SK-N-MC (cell line): ENCODE results near the gene ZFYVE28.

Source experiments
- DNase-seq: peaks from one replicate; pipeline ENCODE4 v3.0.0-alpha.2; 2011; ENCODE audit warnings: low read depth, low spot score
- H3K27ac ChIP-seq: fragments of 200-600 bp; sonication (generic); 2 replicates; pipeline ENCODE4 v1.5.1; 2016; ENCODE audit warnings: mixed run types
- H3K36me3 ChIP-seq: fragments of 200-600 bp; sonication (generic); 2 replicates; pipeline ENCODE4 v1.6.1; 2017; ENCODE audit warnings: antibody characterized with exemption, low read length, mixed read lengths; ENCODE audit not compliant: insufficient read depth
- H3K4me3 ChIP-seq: fragments of 200-600 bp; sonication (generic); 2 replicates; pipeline ENCODE4 v1.5.1; 2016
- H3K9ac ChIP-seq: fragments of 200-600 bp; sonication (generic); 2 replicates; pipeline ENCODE4 v1.8.0; 2017; ENCODE audit warnings: mixed run types, mixed read lengths; ENCODE audit not compliant: insufficient read length
- H3K9me3 ChIP-seq: fragments of 200-600 bp; sonication (generic); 2 replicates; pipeline ENCODE4 v1.6.1; 2017; ENCODE audit warnings: low read depth, mild to moderate bottlenecking, antibody characterized with exemption, low read length, moderate library complexity, mixed read lengths
- EZH2 ChIP-seq: fragments of 200-600 bp; sonication (generic); IDR thresholded peaks from one replicate; pipeline ENCODE4 v1.6.1; 2017; ENCODE audit warnings: antibody characterized with exemption
- FOXP2 ChIP-seq: optimal IDR thresholded peaks from 2 replicates; pipeline ENCODE3; 2011; ENCODE audit warnings: mild to moderate bottlenecking, moderate library complexity; ENCODE audit not compliant: insufficient read depth; ENCODE audit errors: extremely low read length, control extremely low read depth
- POLR2AphosphoS5 ChIP-seq: IDR thresholded peaks from 2 replicates; pipeline ENCODE4 v1.6.1; 2012; ENCODE audit warnings: mild to moderate bottlenecking, low read depth, low read length, borderline replicate concordance

The ZFYVE28 gene

GRCh38 chr4:2301225-2301642 lies 117.2 kb downstream of the ZFYVE28 start:
- H3K4me3 ChIP-seq, result no peak overlapping the region
- H3K9ac ChIP-seq, result no peak overlapping the region
- TF ChIP-seq EZH2 (no peak), FOXP2 (no peak), POLR2AphosphoS5 (no peak)
- H3K9me3 ChIP-seq, result no peaks in the 10 kb centered on the region
- DNase-seq, result no peak
- H3K27ac ChIP-seq, result no peak overlapping the region
- H3K36me3 ChIP-seq, result no peaks in the 10 kb centered on the region

- TF ChIP-seq EZH2, result no peak
- TF ChIP-seq FOXP2, result no peak
- no peak for TF ChIP-seq POLR2AphosphoS5
- no peaks in the 10 kb centered on the region for H3K9me3 ChIP-seq
- DNase-seq, result no peak
These were observed 117.8 kb downstream of the ZFYVE28 start for GRCh38 chr4:2300431-2301224.

GRCh38 chr4:2299794-2300193 lies 118.7 kb downstream of the ZFYVE28 start:
- TF ChIP-seq EZH2 (no peak), FOXP2 (no peak), POLR2AphosphoS5 (no peak)
- Histone ChIP-seq H3K9ac (no peak overlapping the region), H3K27ac (no peak overlapping the region), H3K36me3 (no peaks in the 10 kb centered on the region), H3K9me3 (no peaks in the 10 kb centered on the region), H3K4me3 (no peak overlapping the region)
- DNase-seq, result no peak

More at GRCh38 chr4:2300431-2301224, 117.8 kb downstream of the ZFYVE28 start:
- H3K9ac ChIP-seq, result no peak overlapping the region
- no peaks in the 10 kb centered on the region for H3K36me3 ChIP-seq
- no peak overlapping the region for H3K27ac ChIP-seq
- no peak overlapping the region for H3K4me3 ChIP-seq

GRCh38 chr4:2298532-2298991 lies 119.9 kb downstream of the ZFYVE28 start:
- no peak overlapping the region for H3K27ac ChIP-seq
- H3K4me3 ChIP-seq, result no peak overlapping the region
- TF ChIP-seq EZH2, result no peak
- TF ChIP-seq FOXP2, result no peak
- TF ChIP-seq POLR2AphosphoS5, result no peak
- no peak overlapping the region for H3K9ac ChIP-seq
- no peaks in the 10 kb centered on the region for H3K9me3 ChIP-seq
- no peaks in the 10 kb centered on the region for H3K36me3 ChIP-seq
- DNase-seq, result no peak

GRCh38 chr4:2297606-2298531 lies 120.6 kb downstream of the ZFYVE28 start:
- H3K9me3 ChIP-seq, result no peaks in the 10 kb centered on the region
- no peaks in the 10 kb centered on the region for H3K36me3 ChIP-seq
- H3K9ac ChIP-seq, result no peak overlapping the region
- TF ChIP-seq POLR2AphosphoS5 (no peak), EZH2 (no peak), FOXP2 (no peak)
- DNase-seq, result no peak
- H3K27ac ChIP-seq, result no peak overlapping the region
- H3K4me3 ChIP-seq, result no peak overlapping the region

GRCh38 chr4:2296631-2297601 lies 121.5 kb downstream of the ZFYVE28 start:
- DNase-seq, result no peak
- H3K36me3 ChIP-seq, result no peaks in the 10 kb centered on the region
- H3K9ac ChIP-seq, result no peak overlapping the region
- H3K4me3 ChIP-seq, result no peak overlapping the region
- TF ChIP-seq POLR2AphosphoS5 (no peak), EZH2 (no peak), FOXP2 (no peak)
- H3K9me3 ChIP-seq, result no peaks in the 10 kb centered on the region
- H3K27ac ChIP-seq, result no peak overlapping the region

GRCh38 chr4:2295900-2296442 lies 122.5 kb downstream of the ZFYVE28 start:
- no peak for TF ChIP-seq POLR2AphosphoS5
- TF ChIP-seq FOXP2, result no peak
- TF ChIP-seq EZH2, result no peak
- H3K27ac ChIP-seq, result no peak overlapping the region
- H3K36me3 ChIP-seq, result no peaks in the 10 kb centered on the region
- no peak overlapping the region for H3K4me3 ChIP-seq
- no peak overlapping the region for H3K9ac ChIP-seq
- no peak for DNase-seq
- no peaks in the 10 kb centered on the region for H3K9me3 ChIP-seq
